Amniotic epithelial cell (primary cell): ENCODE measurements around the gene USP17L11.
A peak's percentile ranks its signal among the peaks of the same experiment; 100 is the strongest.
"Not testable (repeated sequence)": the region's sequence is repeated elsewhere in the genome, so short reads cannot be mapped to it uniquely, and the experiment has no call there.

Source experiments
- DNase-seq: peaks from one replicate; pipeline ENCODE4 v3.0.0-alpha.2; 2010; ENCODE audit warnings: low read depth

The USP17L11 gene, protein sequence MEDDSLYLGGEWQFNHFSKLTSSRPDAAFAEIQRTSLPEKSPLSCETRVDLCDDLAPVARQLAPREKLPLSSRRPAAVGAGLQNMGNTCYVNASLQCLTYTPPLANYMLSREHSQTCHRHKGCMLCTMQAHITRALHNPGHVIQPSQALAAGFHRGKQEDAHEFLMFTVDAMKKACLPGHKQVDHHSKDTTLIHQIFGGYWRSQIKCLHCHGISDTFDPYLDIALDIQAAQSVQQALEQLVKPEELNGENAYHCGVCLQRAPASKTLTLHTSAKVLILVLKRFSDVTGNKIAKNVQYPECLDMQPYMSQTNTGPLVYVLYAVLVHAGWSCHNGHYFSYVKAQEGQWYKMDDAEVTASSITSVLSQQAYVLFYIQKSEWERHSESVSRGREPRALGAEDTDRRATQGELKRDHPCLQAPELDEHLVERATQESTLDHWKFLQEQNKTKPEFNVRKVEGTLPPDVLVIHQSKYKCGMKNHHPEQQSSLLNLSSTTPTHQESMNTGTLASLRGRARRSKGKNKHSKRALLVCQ

DNA sequence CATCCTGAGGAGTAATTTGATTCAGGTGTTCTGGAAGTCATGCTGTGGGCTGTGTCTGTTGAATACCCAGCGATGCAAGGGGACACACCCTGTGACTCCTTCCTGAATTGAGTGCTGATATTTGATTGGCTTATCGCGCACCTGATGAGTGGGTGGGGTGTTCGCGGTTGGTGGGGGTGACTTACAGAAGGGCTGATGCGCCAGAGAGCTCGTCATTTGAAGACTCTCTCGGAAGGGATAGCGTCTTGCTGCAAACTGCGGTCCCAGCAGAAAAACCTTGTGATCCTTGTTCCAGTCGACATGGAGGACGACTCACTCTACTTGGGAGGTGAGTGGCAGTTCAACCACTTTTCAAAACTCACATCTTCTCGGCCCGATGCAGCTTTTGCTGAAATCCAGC, at the start of gene USP17L11:
TSS of gene USP17L11 (plus strand) at position 301 of the 400 bp plus-strand sequence. CDS start at position 301, 0 bp downstream.
- DNase-seq: not testable (repeated sequence)

DNA sequence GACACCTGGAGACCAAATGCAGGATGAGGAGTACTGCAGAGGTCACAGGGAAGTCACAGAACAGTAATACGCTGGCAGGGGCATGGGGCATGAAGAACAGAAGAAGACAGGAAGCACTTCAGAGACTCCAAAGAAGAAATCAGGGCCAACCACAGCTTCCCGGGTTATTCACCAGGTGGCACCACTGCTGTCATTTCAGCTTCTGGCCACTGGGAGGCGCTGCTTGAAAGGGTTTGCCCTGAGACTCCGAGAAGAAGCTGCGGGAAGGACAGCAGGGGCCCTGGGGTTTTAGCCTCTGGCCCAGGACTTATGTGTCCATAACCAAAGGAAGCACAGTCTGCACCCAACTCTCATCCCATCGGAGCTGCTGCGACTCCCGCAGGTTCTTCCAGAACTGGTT, 49.2 kb upstream of the USP17L11 start:
- DNase-seq: not testable (repeated sequence)

DNA sequence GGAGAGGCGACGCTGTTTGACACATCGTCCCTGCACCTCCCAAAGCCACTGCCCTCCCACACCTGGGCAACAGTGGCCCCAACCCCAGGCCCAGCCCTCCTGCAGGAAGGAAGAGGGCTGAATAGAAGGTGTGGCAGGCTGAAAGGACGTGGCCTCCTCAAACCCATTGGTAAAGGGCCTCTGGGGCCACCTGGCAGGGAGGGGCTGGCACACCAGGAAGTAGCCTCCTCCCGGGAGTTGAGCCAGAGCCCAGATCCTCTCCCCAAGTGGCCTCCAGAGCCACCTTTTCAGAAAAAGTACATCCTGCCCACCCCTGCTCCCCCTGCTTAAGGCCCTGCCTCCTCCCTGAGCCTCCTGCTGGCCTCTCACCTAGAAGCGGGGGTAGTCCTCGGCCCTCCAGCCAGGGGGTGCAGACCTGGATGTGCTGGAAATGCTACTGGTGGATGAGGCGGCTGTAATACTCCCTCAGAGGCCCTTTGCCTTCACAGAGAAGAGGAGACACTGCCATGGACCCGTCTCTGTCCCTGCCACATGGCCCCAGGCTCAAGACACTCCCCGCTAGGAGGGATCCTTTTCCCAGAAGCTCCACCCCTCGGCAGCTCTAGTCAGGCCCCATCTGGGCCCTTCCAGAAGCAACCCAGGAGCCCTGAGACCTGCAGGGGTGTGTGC, 45.3 kb upstream of the USP17L11 start, which contains the start of gene FAM90A26:
TSS of gene FAM90A26 (plus strand) at position 619 of the 669 bp plus-strand sequence. CDS start 2,764 bp downstream, outside the sequence.
- DNase-seq: not testable (repeated sequence)

DNA sequence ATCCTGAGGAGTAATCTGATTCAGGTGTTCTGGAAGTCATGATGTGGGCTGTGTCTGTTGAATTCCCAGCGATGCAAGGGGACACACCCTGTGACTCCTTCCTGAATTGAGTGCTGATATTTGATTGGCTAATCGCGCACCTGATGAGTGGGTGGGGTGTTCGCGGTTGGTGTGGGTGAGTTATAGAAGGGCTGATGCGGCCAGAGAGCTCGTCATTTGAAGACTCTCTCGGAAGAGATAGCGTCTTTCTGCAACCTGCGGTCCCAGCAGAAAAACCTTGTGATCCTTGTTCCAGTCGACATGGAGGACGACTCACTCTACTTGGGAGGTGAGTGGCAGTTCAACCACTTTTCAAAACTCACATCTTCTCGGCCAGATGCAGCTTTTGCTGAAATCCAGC, 4.8 kb upstream of the USP17L11 start, which contains the start of gene USP17L10:
TSS of gene USP17L10 (plus strand) at position 301 of the 400 bp plus-strand sequence. CDS start at position 301, 0 bp downstream.
- DNase-seq: not testable (repeated sequence)

DNA sequence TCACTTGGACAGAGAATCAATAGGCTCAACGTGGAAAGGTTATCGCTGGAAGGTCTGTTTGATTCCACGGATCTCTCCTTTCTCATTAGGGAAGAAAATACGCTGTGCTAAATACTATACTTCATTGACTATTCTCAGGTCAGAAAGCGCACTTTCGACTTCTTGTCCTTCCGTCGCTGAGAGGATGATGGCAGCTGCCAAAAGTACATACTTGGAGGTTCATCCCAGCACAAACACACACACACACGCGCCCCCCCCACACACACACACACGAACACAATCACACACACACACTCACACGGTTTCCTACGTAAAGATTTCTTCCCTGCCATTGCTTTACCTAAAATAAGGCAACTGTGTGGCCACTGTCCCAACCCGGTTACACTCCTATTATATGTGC, 504 bp upstream of the USP17L11 start:
- not testable (repeated sequence) for DNase-seq

DNA sequence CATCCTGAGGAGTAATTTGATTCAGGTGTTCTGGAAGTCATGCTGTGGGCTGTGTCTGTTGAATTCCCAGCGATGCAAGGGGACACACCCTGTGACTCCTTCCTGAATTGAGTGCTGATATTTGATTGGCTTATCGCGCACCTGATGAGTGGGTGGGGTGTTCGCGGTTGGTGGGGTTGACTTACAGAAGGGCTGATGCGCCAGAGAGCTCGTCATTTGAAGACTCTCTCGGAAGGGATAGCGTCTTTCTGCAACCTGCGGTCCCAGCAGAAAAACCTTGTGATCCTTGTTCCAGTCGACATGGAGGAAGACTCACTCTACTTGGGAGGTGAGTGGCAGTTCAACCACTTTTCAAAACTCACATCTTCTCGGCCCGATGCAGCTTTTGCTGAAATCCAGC, 4.6 kb downstream of the USP17L11 start, which contains the start of gene USP17L12:
TSS of gene USP17L12 (plus strand) at position 301 of the 400 bp plus-strand sequence. CDS start at position 301, 0 bp downstream.
- not testable (repeated sequence) for DNase-seq

DNA sequence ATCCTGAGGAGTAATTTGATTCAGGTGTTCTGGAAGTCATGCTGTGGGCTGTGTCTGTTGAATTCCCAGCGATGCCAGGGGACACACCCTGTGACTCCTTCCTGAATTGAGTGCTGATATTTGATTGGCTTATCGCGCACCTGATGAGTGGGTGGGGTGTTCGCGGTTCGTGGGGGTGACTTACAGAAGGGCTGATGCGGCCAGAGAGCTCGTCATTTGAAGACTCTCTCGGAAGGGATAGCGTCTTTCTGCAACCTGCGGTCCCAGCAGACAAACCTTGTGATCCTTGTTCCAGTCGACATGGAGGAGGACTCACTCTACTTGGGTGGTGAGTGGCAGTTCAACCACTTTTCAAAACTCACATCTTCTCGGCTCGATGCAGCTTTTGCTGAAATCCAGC, 9.4 kb downstream of the USP17L11 start, which contains the start of gene USP17L13:
TSS of gene USP17L13 (plus strand) at position 301 of the 400 bp plus-strand sequence. CDS start at position 301, 0 bp downstream.
- not testable (repeated sequence) for DNase-seq

DNA sequence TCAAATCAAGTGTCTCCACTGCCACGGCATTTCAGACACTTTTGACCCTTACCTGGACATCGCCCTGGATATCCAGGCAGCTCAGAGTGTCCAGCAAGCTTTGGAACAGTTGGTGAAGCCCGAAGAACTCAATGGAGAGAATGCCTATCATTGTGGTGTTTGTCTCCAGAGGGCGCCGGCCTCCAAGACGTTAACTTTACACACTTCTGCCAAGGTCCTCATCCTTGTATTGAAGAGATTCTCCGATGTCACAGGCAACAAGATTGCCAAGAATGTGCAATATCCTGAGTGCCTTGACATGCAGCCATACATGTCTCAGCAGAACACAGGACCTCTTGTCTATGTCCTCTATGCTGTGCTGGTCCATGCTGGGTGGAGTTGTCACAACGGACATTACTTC, 15.0 kb downstream of the USP17L11 start:
- DNase-seq: not testable (repeated sequence)

DNA sequence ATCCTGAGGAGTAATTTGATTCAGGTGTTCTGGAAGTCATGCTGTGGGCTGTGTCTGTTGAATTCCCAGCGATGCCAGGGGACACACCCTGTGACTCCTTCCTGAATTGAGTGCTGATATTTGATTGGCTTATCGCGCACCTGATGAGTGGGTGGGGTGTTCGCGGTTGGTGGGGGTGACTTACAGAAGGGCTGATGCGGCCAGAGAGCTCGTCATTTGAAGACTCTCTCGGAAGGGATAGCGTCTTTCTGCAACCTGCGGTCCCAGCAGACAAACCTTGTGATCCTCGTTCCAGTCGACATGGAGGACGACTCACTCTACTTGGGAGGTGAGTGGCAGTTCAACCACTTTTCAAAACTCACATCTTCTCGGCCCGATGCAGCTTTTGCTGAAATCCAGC, 18.9 kb downstream of the USP17L11 start, which contains the start of gene USP17L15:
TSS of gene USP17L15 (plus strand) at position 301 of the 400 bp plus-strand sequence. CDS start at position 301, 0 bp downstream.
- DNase-seq: not testable (repeated sequence)

DNA sequence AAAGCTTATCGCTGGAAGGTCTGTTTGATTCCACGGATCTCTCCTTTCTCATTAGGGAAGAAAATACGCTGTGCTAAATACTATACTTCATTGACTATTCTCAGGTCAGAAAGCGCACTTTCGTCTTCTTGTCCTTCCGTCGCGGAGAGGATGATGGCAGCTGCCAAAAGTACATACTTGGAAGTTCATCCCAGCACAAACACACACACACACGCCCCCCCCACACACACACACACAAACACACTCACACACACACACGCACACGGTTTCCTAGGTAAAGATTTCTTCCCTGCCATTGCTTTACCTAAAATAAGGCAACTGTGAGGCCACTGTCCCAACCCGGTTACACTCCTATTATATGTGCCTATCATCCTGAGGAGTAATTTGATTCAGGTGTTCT, 23.3 kb downstream of the USP17L11 start:
- not testable (repeated sequence) for DNase-seq

DNA sequence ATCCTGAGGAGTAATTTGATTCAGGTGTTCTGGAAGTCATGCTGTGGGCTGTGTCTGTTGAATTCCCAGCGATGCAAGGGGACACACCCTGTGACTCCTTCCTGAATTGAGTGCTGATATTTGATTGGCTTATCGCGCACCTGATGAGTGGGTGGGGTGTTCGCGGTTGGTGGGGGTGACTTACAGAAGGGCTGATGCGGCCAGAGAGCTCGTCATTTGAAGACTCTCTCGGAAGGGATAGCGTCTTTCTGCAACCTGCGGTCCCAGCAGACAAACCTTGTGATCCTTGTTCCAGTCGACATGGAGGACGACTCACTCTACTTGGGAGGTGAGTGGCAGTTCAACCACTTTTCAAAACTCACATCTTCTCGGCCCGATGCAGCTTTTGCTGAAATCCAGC, 28.4 kb downstream of the USP17L11 start, which contains the start of gene USP17L17:
TSS of gene USP17L17 (plus strand) at position 301 of the 400 bp plus-strand sequence. CDS start at position 301, 0 bp downstream.
- DNase-seq: not testable (repeated sequence)

DNA sequence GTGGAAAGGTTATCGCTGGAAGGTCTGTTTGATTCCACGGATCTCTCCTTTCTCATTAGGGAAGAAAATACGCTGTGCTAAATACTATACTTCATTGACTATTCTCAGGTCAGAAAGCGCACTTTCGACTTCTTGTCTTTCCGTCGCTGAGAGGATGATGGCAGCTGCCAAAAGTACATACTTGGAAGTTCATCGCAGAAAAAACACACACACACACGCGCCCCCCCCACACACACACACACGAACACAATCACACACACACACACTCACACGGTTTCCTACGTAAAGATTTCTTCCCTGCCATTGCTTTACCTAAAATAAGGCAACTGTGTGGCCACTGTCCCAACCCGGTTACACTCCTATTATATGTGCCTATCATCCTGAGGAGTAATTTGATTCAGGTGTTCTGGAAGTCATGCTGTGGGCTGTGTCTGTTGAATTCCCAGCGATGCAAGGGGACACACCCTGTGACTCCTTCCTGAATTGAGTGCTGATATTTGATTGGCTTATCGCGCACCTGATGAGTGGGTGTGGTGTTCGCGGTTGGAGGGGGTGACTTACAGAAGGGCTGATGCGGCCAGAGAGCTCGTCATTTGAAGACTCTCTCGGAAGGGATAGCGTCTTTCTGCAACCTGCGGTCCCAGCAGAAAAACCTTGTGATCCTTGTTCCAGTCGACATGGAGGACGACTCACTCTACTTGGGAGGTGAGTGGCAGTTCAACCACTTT, 32.9 kb downstream of the USP17L11 start, which contains the start of gene USP17L18:
TSS of gene USP17L18 (plus strand) at position 678 of the 728 bp plus-strand sequence. CDS start at position 678, 0 bp downstream.
- peak; percentile 0 for DNase-seq

DNA sequence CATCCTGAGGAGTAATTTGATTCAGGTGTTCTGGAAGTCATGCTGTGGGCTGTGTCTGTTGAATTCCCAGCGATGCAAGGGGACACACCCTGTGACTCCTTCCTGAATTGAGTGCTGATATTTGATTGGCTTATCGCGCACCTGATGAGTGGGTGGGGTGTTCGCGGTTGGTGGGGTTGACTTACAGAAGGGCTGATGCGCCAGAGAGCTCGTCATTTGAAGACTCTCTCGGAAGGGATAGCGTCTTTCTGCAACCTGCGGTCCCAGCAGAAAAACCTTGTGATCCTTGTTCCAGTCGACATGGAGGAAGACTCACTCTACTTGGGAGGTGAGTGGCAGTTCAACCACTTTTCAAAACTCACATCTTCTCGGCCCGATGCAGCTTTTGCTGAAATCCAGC, 37.9 kb downstream of the USP17L11 start, which contains the start of gene USP17L19:
TSS of gene USP17L19 (plus strand) at position 301 of the 400 bp plus-strand sequence. CDS start at position 301, 0 bp downstream.
- not testable (repeated sequence) for DNase-seq

DNA sequence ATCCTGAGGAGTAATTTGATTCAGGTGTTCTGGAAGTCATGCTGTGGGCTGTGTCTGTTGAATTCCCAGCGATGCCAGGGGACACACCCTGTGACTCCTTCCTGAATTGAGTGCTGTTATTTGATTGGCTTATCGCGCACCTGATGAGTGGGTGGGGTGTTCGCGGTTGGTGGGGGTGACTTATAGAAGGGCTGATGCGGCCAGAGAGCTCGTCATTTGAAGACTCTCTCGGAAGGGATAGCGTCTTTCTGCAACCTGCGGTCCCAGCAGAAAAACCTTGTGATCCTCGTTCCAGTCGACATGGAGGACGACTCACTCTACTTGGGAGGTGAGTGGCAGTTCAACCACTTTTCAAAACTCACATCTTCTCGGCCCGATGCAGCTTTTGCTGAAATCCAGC, 42.6 kb downstream of the USP17L11 start, which contains the start of gene USP17L20:
TSS of gene USP17L20 (plus strand) at position 301 of the 400 bp plus-strand sequence. CDS start at position 301, 0 bp downstream.
- DNase-seq: not testable (repeated sequence)

DNA sequence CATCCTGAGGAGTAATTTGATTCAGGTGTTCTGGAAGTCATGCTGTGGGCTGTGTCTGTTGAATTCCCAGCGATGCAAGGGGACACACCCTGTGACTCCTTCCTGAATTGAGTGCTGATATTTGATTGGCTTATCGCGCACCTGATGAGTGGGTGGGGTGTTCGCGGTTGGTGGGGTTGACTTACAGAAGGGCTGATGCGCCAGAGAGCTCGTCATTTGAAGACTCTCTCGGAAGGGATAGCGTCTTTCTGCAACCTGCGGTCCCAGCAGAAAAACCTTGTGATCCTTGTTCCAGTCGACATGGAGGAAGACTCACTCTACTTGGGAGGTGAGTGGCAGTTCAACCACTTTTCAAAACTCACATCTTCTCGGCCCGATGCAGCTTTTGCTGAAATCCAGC, 47.4 kb downstream of the USP17L11 start, which contains the start of gene USP17L21:
TSS of gene USP17L21 (plus strand) at position 301 of the 400 bp plus-strand sequence. CDS start at position 301, 0 bp downstream.
- not testable (repeated sequence) for DNase-seq
